ENCODE results near the gene VAPA. TPM values are rescaled to one million over a fixed set of nuclear protein-coding genes. Genes with fewer than 3 reads are reported as not detected.
"Not testable (repeated sequence)": the region's sequence is repeated elsewhere in the genome, so short reads cannot be mapped to it uniquely, and the experiment has no call there.

Gene VAPA
- polyA plus RNA-seq, 1 of the 3 experiments (the other 2 are of a cell fraction): 109 TPM

DNA sequence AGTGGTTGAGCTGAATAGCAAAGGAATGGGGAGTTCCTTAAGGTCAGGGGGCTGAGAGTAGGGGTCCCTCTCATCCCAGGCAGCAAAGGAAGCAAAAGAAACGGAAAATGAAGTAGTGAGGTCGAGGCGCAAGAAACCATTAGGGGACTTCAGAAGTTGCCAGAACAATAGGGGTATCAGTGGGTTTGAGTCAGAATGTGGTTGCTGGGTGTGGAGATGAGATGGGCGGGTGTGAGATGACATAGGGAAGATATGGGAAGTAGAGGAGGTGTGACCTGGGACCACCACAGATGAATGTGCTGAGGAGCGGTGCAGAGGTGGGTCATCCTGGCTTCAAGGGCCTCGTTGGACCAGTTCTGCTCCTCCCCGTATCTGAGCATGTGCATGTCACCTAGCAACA lies 13.1 kb upstream of the VAPA start:
- Histone ChIP-seq H3F3A (replicated peaks; ENCODE audit: insufficient read depth) (peaks cover 4% of the 10 kb centered on the region), H2AFZ (ENCODE audit: low read depth) (no peak overlapping the region), H3K27me3 (ENCODE audit: insufficient read depth) (no peaks in the 10 kb centered on the region), H3K9me3 (no peaks in the 10 kb centered on the region), H3K9me2 (no peaks in the 10 kb centered on the region), H3K27ac (ENCODE audit: low read depth in 2 of 2, low read length in 1 of 2) (no peak overlapping the region), H3K4me1 (ENCODE audit: control insufficient read depth in 1 of 2, insufficient read depth in 2 of 2, low read depth in 1 of 2, low read length in 1 of 2) (peaks cover 10 to 13% of the 10 kb centered on the region in 2 experiments), H3K36me3 (replicated peaks in 1 of 2; ENCODE audit: control insufficient read depth in 1 of 2, insufficient read depth in 2 of 2, low read length in 1 of 2) (no peaks in the 10 kb centered on the region), H3K9ac (no peak overlapping the region), H3K4me3 (ENCODE audit: low read depth in 2 of 2, low read length in 1 of 2) (no peak overlapping the region), H4K20me1 (ENCODE audit: insufficient read depth) (no peaks in the 10 kb centered on the region), H3K79me2 (ENCODE audit: insufficient read depth) (no peaks in the 10 kb centered on the region), H3K4me2 (no peak overlapping the region)
- 92% methylated on average over 7 of the region's 7 CpGs for WGBS (ENCODE audit: low lambda C conversion rate)
- no peak for TF ChIP-seq TCF12 (IDR thresholded peaks at IDR 0.05)
- DNase-seq: no peak
- ChIA-PET CTCF (no interaction called here), POLR2A (no interaction called here)

DNA sequence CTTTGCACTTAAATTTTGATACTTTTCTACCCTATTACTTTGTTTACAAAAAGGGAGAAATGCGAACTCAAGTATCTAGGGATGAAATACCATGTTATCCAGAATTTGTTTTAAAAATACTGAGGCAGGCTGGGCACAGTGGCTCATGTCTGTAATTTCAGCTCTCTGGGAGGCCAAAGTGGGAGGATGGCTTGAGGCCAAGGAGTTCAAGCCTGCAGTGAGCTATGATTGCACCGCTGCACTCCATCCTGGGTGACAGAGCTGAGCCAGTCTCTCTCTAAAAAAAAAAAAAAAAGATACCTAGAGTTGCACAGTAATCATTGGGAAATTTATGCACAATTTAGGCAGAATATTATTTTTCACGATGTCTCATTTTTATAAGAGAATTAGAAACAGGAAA lies 12.4 kb upstream of the VAPA start:
- TF ChIP-seq CHD2 (IDR thresholded peaks at IDR 0.05; ENCODE audit: low read length, partially characterized antibody): no peak
- no peak overlapping the region for H3K9ac ChIP-seq
- no peak overlapping the region for H3K27ac ChIP-seq (ENCODE audit: low read depth in 2 of 2, low read length in 1 of 2)
- H3K4me2 ChIP-seq: no peak overlapping the region
- ChIA-PET CTCF (no interaction called here), POLR2A (no interaction called here)
- H2AFZ ChIP-seq (ENCODE audit: low read depth): no peak overlapping the region
- H3K9me3 ChIP-seq: no peaks in the 10 kb centered on the region
- no peak for DNase-seq
- H3K4me1 ChIP-seq (ENCODE audit: control insufficient read depth in 1 of 2, insufficient read depth in 2 of 2, low read depth in 1 of 2, low read length in 1 of 2): peaks cover 13% of the 10 kb centered on the region in 2 experiments
- no peaks in the 10 kb centered on the region for H3K27me3 ChIP-seq (ENCODE audit: insufficient read depth)
- peaks cover 4% of the 10 kb centered on the region for H3F3A ChIP-seq (replicated peaks; ENCODE audit: insufficient read depth)
- no peaks in the 10 kb centered on the region for H3K9me2 ChIP-seq
- no peaks in the 10 kb centered on the region for H3K79me2 ChIP-seq (ENCODE audit: insufficient read depth)
- H3K4me3 ChIP-seq (ENCODE audit: low read depth in 2 of 2, low read length in 1 of 2): no peak overlapping the region
- H4K20me1 ChIP-seq (ENCODE audit: insufficient read depth): no peaks in the 10 kb centered on the region
- WGBS (ENCODE audit: low lambda C conversion rate): 83% methylated on average over 3 of the region's 3 CpGs
- no peaks in the 10 kb centered on the region for H3K36me3 ChIP-seq (replicated peaks in 1 of 2; ENCODE audit: control insufficient read depth in 1 of 2, insufficient read depth in 2 of 2, low read length in 1 of 2)

GRCh38 chr18:9902264-9902663 lies 11.6 kb upstream of the VAPA start:
- H3K4me3 ChIP-seq (ENCODE audit: low read depth in 2 of 2, low read length in 1 of 2); H3K4me2 ChIP-seq; H3K9me3 ChIP-seq; H3K36me3 ChIP-seq (replicated peaks in 1 of 2; ENCODE audit: control insufficient read depth in 1 of 2, insufficient read depth in 2 of 2, low read length in 1 of 2); H3K79me2 ChIP-seq (ENCODE audit: insufficient read depth); POLR2A ChIA-PET; H4K20me1 ChIP-seq (ENCODE audit: insufficient read depth); DNase-seq; CTCF ChIA-PET; H3F3A ChIP-seq (replicated peaks; ENCODE audit: insufficient read depth); H3K9ac ChIP-seq; H3K9me2 ChIP-seq; H3K27ac ChIP-seq (ENCODE audit: low read depth in 2 of 2, low read length in 1 of 2); H3K27me3 ChIP-seq (ENCODE audit: insufficient read depth); H2AFZ ChIP-seq (ENCODE audit: low read depth): not testable (repeated sequence)
- 97% methylated on average over 10 of the region's 14 CpGs for WGBS (ENCODE audit: low lambda C conversion rate)
- peaks cover 13% of the 10 kb centered on the region in 2 experiments for H3K4me1 ChIP-seq (ENCODE audit: control insufficient read depth in 1 of 2, insufficient read depth in 2 of 2, low read depth in 1 of 2, low read length in 1 of 2)

DNA sequence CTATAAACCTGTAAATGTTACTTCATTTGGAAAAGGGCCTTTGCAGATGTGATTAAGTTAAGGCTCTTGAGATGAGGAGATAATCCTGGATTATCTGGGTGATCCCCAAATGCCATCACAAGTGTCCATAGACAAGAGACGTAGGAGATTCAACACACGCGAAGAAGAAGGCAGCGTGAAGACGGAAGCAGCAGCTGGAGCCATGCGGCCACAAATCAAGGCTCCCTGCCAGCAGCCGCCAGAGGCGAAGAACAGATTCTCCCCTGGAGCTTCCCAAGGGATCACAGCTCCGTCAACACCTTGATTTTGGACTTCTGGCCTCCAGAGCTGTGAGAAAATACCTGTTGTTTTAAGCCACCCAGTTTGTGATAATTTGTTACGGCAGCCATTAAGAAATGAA lies 11.0 kb upstream of the VAPA start:
- CTCF ChIA-PET: no interaction called here
- no peaks in the 10 kb centered on the region for H3K79me2 ChIP-seq (ENCODE audit: insufficient read depth)
- H3K9me3 ChIP-seq: no peaks in the 10 kb centered on the region
- POLR2A ChIA-PET: no interaction called here
- TF ChIP-seq GATA2 (CRISPR knock-in tag; IDR thresholded peaks at IDR 0.05) (no peak), NRF1 (IDR thresholded peaks at IDR 0.05; ENCODE audit: low read depth, low read length) (no peak), RFX5 (IDR thresholded peaks at IDR 0.05; ENCODE audit: low read length) (no peak), CHD2 (IDR thresholded peaks at IDR 0.05; ENCODE audit: low read length, partially characterized antibody) (no peak), USF2 (IDR thresholded peaks at IDR 0.05; ENCODE audit: borderline replicate concordance, low read depth, low read length) (no peak)
- peaks cover 13% of the 10 kb centered on the region in 2 experiments for H3K4me1 ChIP-seq (ENCODE audit: control insufficient read depth in 1 of 2, insufficient read depth in 2 of 2, low read depth in 1 of 2, low read length in 1 of 2)
- H3K27me3 ChIP-seq (ENCODE audit: insufficient read depth): no peaks in the 10 kb centered on the region
- H4K20me1 ChIP-seq (ENCODE audit: insufficient read depth): no peaks in the 10 kb centered on the region
- no peak for DNase-seq
- no peak overlapping the region for H3K9ac ChIP-seq
- H3K4me2 ChIP-seq: no peak overlapping the region
- H3K9me2 ChIP-seq: no peaks in the 10 kb centered on the region
- H2AFZ ChIP-seq (ENCODE audit: low read depth): no peak overlapping the region
- H3K27ac ChIP-seq (ENCODE audit: low read depth in 2 of 2, low read length in 1 of 2): no peak overlapping the region
- peaks cover 4% of the 10 kb centered on the region for H3F3A ChIP-seq (replicated peaks; ENCODE audit: insufficient read depth)
- no peak overlapping the region for H3K4me3 ChIP-seq (ENCODE audit: low read depth in 2 of 2, low read length in 1 of 2)
- no peaks in the 10 kb centered on the region for H3K36me3 ChIP-seq (replicated peaks in 1 of 2; ENCODE audit: control insufficient read depth in 1 of 2, insufficient read depth in 2 of 2, low read length in 1 of 2)
- 97% methylated on average over 9 of the region's 10 CpGs for WGBS (ENCODE audit: low lambda C conversion rate)

Data from SK-N-SH (cell line).